Loucy (cell line): ENCODE results near the gene CAPN11.

Experiments used
- H2AFZ ChIP-seq: fragments of 200-600 bp; sonication (generic); 2 replicates; pipeline ENCODE4 v1.6.0; 2016; ENCODE audit warnings: antibody characterized with exemption, mild to moderate bottlenecking, low read length, moderate library complexity
- H3F3A ChIP-seq: fragments of 200-600 bp; 2 replicates; pipeline ENCODE4 v1.6.0; 2016; ENCODE audit warnings: antibody characterized with exemption, low read depth, mild to moderate bottlenecking
- H3K27me3 ChIP-seq: fragments of 200-600 bp; sonication (generic); 2 replicates; pipeline ENCODE4 v1.6.1; 2014; ENCODE audit warnings: low read length, mild to moderate bottlenecking; ENCODE audit not compliant: insufficient read depth, poor library complexity, severe bottlenecking
- H3K36me3 ChIP-seq: fragments of 200-600 bp; sonication (generic); 2 replicates; pipeline ENCODE4 v1.6.1; 2016; ENCODE audit warnings: low read length; ENCODE audit not compliant: insufficient read depth
- H3K4me1 ChIP-seq: fragments of 200-600 bp; sonication (generic); 2 replicates; pipeline ENCODE4 v1.5.1; 2014; ENCODE audit warnings: low read length, mild to moderate bottlenecking; ENCODE audit not compliant: insufficient read depth, poor library complexity, severe bottlenecking
- H3K4me2 ChIP-seq: fragments of 200-600 bp; sonication (generic); 2 replicates; pipeline ENCODE4 v1.6.0; 2014; ENCODE audit warnings: antibody characterized with exemption, low read length, low read depth, mild to moderate bottlenecking; ENCODE audit not compliant: poor library complexity, severe bottlenecking
- H3K4me3 ChIP-seq: fragments of 200-600 bp; sonication (generic); 2 replicates; pipeline ENCODE4 v1.5.1; 2014; ENCODE audit warnings: low read length, mild to moderate bottlenecking, mixed read lengths; ENCODE audit not compliant: poor library complexity, severe bottlenecking
- H3K79me2 ChIP-seq: fragments of 200-600 bp; sonication (generic); 2 replicates; pipeline ENCODE4 v1.6.1; 2014; ENCODE audit warnings: low read length; ENCODE audit not compliant: insufficient read depth
- H3K9ac ChIP-seq: fragments of 200-600 bp; sonication (generic); 2 replicates; pipeline ENCODE4 v1.6.0; 2014; ENCODE audit warnings: mild to moderate bottlenecking, low read depth, low read length, moderate library complexity; ENCODE audit not compliant: poor library complexity, severe bottlenecking
- H3K9me2 ChIP-seq: fragments of 200-600 bp; sonication (generic); replicated peaks from 2 replicates; pipeline ENCODE4 v1.6.1; 2016; ENCODE audit warnings: low read depth, low read length, mixed read lengths
- H3K9me3 ChIP-seq: fragments of 200-600 bp; sonication (generic); 2 replicates; pipeline ENCODE4 v1.6.1; 2014; ENCODE audit warnings: mild to moderate bottlenecking, antibody characterized with exemption, low read length, low read depth; ENCODE audit not compliant: insufficient read depth
- H4K20me1 ChIP-seq: fragments of 200-600 bp; sonication (generic); 2 replicates; pipeline ENCODE4 v1.6.0; 2014; ENCODE audit warnings: antibody characterized with exemption, low read length, mild to moderate bottlenecking; ENCODE audit not compliant: insufficient read depth, poor library complexity, severe bottlenecking
- EZH2phosphoT487 ChIP-seq: fragments of 200-600 bp; IDR thresholded peaks from 2 replicates; pipeline ENCODE4 v1.6.1; 2018; ENCODE audit warnings: antibody characterized with exemption, mild to moderate bottlenecking, moderate library complexity, borderline replicate concordance
- TF ChIP-seq, protein P1 (sequence below): fragments of 200-600 bp; sonication (generic); conservative IDR thresholded peaks from 2 replicates; pipeline ENCODE4 v1.5.1; 2014; ENCODE audit warnings: mild to moderate bottlenecking, antibody characterized with exemption, low read length

The CAPN11 gene

DNA sequence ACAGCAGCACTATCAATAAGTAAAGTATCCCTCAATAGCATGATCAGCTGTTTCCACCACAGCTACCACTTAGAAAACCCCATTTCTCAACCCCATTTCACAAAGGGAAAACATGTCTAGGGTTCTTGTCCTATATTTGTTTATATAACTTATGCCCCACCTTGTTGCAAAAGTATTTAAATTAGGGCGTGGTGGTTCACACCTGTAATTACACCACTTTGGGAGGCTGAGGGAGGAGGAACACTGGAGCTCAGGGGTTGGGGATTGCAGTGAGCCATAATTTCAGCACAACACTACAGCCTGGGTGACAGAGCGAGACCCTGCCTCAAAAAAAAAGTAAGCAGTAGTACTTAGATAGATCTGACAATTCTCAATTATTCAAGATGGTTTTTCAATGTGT lies 35.1 kb upstream of the CAPN11 start:
- peak overlapping the region; percentile 92 for H3K4me2 ChIP-seq
- H3K9me3 ChIP-seq: no peaks in the 10 kb centered on the region
- H3F3A ChIP-seq: no peaks in the 10 kb centered on the region
- no peak overlapping the region for H2AFZ ChIP-seq
- H3K36me3 ChIP-seq: no peaks in the 10 kb centered on the region
- no peaks in the 10 kb centered on the region for H3K27me3 ChIP-seq
- no peak overlapping the region for H3K9ac ChIP-seq
- peak overlapping the region; percentile 85 for H3K4me3 ChIP-seq
- H3K4me1 ChIP-seq: peaks cover 57% of the 10 kb centered on the region
- TF ChIP-seq EZH2phosphoT487: no peak
- TF ChIP-seq, protein P1, sequence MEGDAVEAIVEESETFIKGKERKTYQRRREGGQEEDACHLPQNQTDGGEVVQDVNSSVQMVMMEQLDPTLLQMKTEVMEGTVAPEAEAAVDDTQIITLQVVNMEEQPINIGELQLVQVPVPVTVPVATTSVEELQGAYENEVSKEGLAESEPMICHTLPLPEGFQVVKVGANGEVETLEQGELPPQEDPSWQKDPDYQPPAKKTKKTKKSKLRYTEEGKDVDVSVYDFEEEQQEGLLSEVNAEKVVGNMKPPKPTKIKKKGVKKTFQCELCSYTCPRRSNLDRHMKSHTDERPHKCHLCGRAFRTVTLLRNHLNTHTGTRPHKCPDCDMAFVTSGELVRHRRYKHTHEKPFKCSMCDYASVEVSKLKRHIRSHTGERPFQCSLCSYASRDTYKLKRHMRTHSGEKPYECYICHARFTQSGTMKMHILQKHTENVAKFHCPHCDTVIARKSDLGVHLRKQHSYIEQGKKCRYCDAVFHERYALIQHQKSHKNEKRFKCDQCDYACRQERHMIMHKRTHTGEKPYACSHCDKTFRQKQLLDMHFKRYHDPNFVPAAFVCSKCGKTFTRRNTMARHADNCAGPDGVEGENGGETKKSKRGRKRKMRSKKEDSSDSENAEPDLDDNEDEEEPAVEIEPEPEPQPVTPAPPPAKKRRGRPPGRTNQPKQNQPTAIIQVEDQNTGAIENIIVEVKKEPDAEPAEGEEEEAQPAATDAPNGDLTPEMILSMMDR: no peak
- H4K20me1 ChIP-seq: peaks cover 83% of the 10 kb centered on the region
- peaks cover 80% of the 10 kb centered on the region for H3K79me2 ChIP-seq
- H3K9me2 ChIP-seq: no peaks in the 10 kb centered on the region

DNA sequence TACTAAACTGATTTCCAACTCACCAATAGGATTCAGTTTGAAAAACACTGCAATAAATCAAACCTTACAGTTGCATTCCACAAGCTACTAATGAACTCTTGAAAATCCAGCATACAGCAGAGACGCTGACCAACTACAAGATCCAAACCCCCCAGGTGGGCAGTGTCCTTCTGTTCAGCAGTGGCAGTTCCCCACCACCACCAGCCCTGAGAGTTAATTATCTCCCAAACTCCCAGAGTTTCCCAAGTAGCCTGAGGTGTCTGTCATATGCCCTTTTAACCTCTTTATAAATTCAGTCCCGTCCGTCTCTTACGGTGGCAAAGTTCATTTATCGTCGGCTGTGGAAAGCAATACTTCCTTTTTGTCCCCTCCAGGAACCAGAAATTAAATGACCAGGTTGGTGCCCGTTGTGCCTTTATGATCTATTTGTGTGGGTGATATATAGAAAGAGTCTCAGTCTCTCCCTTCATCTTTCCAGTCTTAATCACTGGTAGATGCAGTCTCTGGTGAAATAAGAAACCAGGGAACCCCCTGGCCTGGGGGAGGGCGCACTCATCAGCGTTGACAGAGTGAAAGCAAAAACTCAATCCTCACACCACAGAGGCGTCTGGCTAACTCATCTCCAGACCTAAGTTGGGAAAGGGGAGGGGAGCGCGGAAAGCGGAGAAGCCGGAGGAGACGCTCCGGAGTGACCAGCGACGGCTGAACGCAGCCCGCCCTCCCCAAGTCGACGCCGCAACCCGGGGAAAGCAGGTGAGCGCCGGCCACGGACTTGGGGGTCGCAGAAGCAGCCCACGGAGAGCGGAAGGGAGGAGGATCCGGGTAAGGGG lies 32.1 kb upstream of the CAPN11 start:
- Histone ChIP-seq H3K4me3 (peak overlapping the region; percentile 85), H3K9me2 (no peaks in the 10 kb centered on the region), H3K27me3 (no peaks in the 10 kb centered on the region), H4K20me1 (peaks cover 54% of the 10 kb centered on the region), H3K9me3 (no peaks in the 10 kb centered on the region), H3K9ac (peak overlapping the region; percentile 76), H3F3A (no peaks in the 10 kb centered on the region), H3K79me2 (peaks cover 52% of the 10 kb centered on the region), H3K36me3 (no peaks in the 10 kb centered on the region), H3K4me1 (peaks cover 51% of the 10 kb centered on the region), H2AFZ (peak overlapping the region; percentile 52), H3K4me2 (peak overlapping the region; percentile 92)
- no peak for TF ChIP-seq EZH2phosphoT487
- TF ChIP-seq, protein P1: no peak

DNA sequence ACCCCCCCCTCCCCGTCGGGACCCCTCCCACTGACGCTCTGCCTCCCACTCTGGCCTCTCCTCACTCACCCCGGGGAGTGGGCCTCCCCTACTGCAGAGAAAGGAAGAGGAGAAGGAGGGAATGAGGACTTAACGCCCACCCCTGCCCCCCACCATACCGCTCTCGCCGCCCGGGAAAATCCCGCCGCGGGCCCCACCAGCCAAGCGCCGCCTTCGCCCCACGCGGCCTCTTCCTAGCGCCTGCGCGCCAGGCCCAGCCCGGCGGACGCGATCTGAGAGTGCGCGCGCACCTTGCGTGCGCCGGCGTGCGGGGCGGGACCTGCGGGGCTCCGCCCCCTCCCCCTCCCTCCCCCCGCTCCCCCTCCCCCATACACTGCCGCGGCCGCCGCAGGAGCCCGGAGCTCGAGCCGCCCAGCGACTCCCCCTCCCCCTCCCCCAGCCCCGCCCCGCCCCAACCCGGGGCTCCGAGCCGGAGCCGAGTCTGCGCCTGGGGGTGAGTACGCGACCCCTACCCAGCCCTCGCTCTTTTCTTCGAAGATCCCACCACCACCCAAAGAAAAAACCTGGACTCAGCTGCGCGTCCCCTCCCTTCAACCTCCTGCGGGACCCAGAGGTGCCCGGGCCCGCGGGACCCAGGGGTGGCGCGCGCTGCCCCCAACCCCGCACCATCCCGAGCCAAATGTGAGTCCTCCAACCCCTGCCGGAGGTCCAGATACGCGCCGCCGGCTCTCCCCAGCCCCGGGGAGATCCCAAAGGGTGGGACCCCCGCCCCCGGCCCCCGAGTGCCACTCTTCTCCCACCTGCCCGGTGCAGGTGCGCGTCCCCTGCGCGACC lies 31.2 kb upstream of the CAPN11 start, which contains the start of the genes MRPL14 and TMEM63B:
Gene MRPL14 (minus strand): TSS at position 267 of the 834 bp plus-strand sequence. CDS start 10,841 bp downstream, outside the sequence.
Gene TMEM63B (plus strand): TSS at position 369 of the 834 bp plus-strand sequence. CDS start 7,031 bp downstream, outside the sequence.
- peak within 1 kb of the TSS; percentile 85 for H3K4me3 ChIP-seq
- TF ChIP-seq, protein P1: no peak
- no peaks in the 10 kb centered on the region for H3K36me3 ChIP-seq
- peak within 1 kb of the TSS; percentile 95 for H2AFZ ChIP-seq
- H4K20me1 ChIP-seq: peaks cover 45% of the 10 kb centered on the region
- H3K9me2 ChIP-seq: no peaks in the 10 kb centered on the region
- H3K27me3 ChIP-seq: no peaks in the 10 kb centered on the region
- H3K79me2 ChIP-seq: peaks cover 45% of the 10 kb centered on the region
- peak within 1 kb of the TSS; percentile 80 for H3K9ac ChIP-seq
- H3F3A ChIP-seq: no peaks in the 10 kb centered on the region
- no peaks in the 10 kb centered on the region for H3K9me3 ChIP-seq
- peaks cover 49% of the 10 kb centered on the region for H3K4me1 ChIP-seq
- H3K4me2 ChIP-seq: peak within 1 kb of the TSS; percentile 92
